NB4 (cell line): ENCODE results near the gene MINDY4.

Source experiments
- POLR2A ChIP-seq: IDR thresholded peaks from 2 replicates; pipeline ENCODE4 v1.6.1; 2011; ENCODE audit warnings: mild to moderate bottlenecking; ENCODE audit not compliant: insufficient read length; ENCODE audit errors: extremely low read depth
- TF ChIP-seq, protein P1 (sequence below): IDR thresholded peaks from one replicate; pipeline ENCODE4 v1.5.1; 2012; ENCODE audit warnings: low read depth, low read length

DNA sequence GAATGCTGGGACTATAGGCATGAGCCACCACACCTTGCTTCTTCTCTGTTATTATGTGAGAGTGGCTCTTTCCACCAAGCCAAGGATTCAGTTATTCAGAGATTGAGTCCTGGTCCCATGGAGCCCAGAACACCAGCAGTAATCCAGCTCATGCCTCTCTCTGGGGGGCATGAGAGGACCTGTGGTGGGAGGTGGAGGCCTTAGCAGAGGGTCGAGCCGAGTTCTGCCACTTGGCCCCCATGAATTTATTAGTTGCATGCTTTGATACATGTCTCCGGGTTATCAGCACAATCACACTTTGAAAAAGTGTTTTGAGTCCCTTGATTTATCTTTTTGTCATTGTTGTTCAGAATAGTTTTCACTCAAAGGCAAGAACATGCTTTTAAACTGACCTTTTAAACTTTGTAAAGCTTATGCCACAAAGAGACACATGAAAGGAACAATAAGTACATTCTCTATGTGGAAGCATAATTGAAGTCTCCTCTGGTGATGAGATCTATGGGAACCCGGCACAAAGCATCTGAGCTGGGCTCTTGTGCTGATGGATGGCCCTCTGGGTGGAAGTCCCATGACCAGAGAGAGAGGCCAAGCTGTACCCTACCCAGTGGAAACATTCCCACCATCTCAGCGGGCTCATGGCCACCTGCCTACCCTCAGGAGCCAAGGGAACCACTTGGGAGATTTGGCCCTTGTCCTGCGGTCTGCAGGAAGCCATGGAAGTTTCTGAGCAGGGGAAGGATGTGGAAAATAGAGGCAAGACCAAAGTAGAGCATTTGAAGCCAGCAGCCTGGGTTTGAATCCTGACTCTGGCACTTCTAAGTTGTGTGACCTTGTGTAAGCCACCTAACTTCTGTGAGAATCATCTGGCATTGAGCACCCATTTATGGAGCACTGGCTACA is 53.9 kb downstream of the MINDY4 start:
- TF ChIP-seq, protein P1, sequence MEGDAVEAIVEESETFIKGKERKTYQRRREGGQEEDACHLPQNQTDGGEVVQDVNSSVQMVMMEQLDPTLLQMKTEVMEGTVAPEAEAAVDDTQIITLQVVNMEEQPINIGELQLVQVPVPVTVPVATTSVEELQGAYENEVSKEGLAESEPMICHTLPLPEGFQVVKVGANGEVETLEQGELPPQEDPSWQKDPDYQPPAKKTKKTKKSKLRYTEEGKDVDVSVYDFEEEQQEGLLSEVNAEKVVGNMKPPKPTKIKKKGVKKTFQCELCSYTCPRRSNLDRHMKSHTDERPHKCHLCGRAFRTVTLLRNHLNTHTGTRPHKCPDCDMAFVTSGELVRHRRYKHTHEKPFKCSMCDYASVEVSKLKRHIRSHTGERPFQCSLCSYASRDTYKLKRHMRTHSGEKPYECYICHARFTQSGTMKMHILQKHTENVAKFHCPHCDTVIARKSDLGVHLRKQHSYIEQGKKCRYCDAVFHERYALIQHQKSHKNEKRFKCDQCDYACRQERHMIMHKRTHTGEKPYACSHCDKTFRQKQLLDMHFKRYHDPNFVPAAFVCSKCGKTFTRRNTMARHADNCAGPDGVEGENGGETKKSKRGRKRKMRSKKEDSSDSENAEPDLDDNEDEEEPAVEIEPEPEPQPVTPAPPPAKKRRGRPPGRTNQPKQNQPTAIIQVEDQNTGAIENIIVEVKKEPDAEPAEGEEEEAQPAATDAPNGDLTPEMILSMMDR, result no peak
- no peak for TF ChIP-seq POLR2A
